SK-N-SH (cell line): ENCODE measurements around the gene CLCN6. TPM values are rescaled to one million over a fixed set of nuclear protein-coding genes. Genes with fewer than 3 reads are reported as not detected.

Experiments used
- CTCF ChIA-PET: fragments of 300-600, 350-600 bp; formaldehyde crosslinking; extraction: SDS; loops from one replicate; lab custom pipeline; 2021; lab: Yijun Ruan, JAX
- POLR2A ChIA-PET: fragments of 350-600 bp; sonication (Branson Sonifier 250); formaldehyde crosslinking; extraction: SDS; loops from one replicate; lab custom pipeline; 2020; ENCODE audit warnings: antibody characterized with exemption, inconsistent platforms; lab: Yijun Ruan, JAX
- DNase-seq: peaks from one replicate; pipeline ENCODE4 v3.0.0; 2012
- H2AFZ ChIP-seq: fragments of 200-600 bp; sonication (generic); 2 replicates; pipeline ENCODE4 v1.8.1; 2016; ENCODE audit warnings: antibody characterized with exemption, mild to moderate bottlenecking, low read depth
- H3F3A ChIP-seq: fragments of 200-600 bp; sonication (generic); replicated peaks from 2 replicates; pipeline ENCODE3; 2016; ENCODE audit warnings: antibody characterized with exemption, mild to moderate bottlenecking; ENCODE audit not compliant: insufficient read depth
- H3K27ac ChIP-seq, 2 experiments: fragments of 200-500 bp in 1 of 2; fragments of 200-600 bp in 1 of 2; sonication (Bioruptor generic) in 1 of 2; sonication (generic), shearing (Covaris generic) in 1 of 2; 2 replicates each; pipeline versions ENCODE4 v1.5.1 to v1.6.1; 2014 to 2016; ENCODE audit warnings: low read depth in 2 of 2, inconsistent platforms in 1 of 2, low read length in 1 of 2, mild to moderate bottlenecking in 1 of 2, mixed read lengths in 1 of 2
- H3K27me3 ChIP-seq: fragments of 200-600 bp; sonication (generic), shearing (Covaris generic); 2 replicates; pipeline ENCODE4 v1.6.1; 2016; ENCODE audit warnings: mixed run types; ENCODE audit not compliant: insufficient read depth
- H3K36me3 ChIP-seq, 2 experiments: fragments of 200-500 bp in 1 of 2; fragments of 200-600 bp in 1 of 2; sonication (Bioruptor generic) in 1 of 2; sonication (generic) in 1 of 2; replicated peaks in 1 of 2; 2 replicates each; pipeline versions ENCODE3 to v1.5.1; 2014 to 2016; ENCODE audit warnings: low read length in 1 of 2, mild to moderate bottlenecking in 1 of 2; ENCODE audit not compliant: insufficient read depth in 2 of 2, control insufficient read depth in 1 of 2
- H3K4me1 ChIP-seq, 2 experiments: fragments of 200-500 bp in 1 of 2; fragments of 200-600 bp in 1 of 2; sonication (Bioruptor generic) in 1 of 2; sonication (generic), shearing (Covaris generic) in 1 of 2; 2 replicates each; pipeline versions ENCODE4 v1.5.1 to v1.6.1; 2014 to 2016; ENCODE audit warnings: low read depth in 1 of 2, low read length in 1 of 2, mixed run types in 1 of 2; ENCODE audit not compliant: insufficient read depth in 2 of 2, control insufficient read depth in 1 of 2
- H3K4me2 ChIP-seq: fragments of 200-600 bp; sonication (generic), shearing (Covaris generic); 2 replicates; pipeline ENCODE4 v1.6.1; 2017; ENCODE audit warnings: mixed run types
- H3K4me3 ChIP-seq, 2 experiments: fragments of 200-500 bp in 1 of 2; fragments of 200-600 bp in 1 of 2; sonication (Bioruptor generic) in 1 of 2; sonication (generic), shearing (Covaris generic) in 1 of 2; 2 replicates each; pipeline versions ENCODE4 v1.5.1 to v1.8.1; 2014 to 2016; ENCODE audit warnings: low read depth in 2 of 2, inconsistent platforms in 1 of 2, low read length in 1 of 2, mild to moderate bottlenecking in 1 of 2, mixed read lengths in 1 of 2, moderate library complexity in 1 of 2
- H3K79me2 ChIP-seq: fragments of 200-600 bp; sonication (generic); 2 replicates; pipeline ENCODE4 v1.8.1; 2017; ENCODE audit warnings: mild to moderate bottlenecking; ENCODE audit not compliant: insufficient read depth
- H3K9ac ChIP-seq: fragments of 200-600 bp; sonication (generic); 2 replicates; pipeline ENCODE4 v1.6.1; 2017; ENCODE audit warnings: mixed run types
- H3K9me2 ChIP-seq: fragments of 200-600 bp; sonication (generic); 2 replicates; pipeline ENCODE4 v1.6.1; 2017; ENCODE audit warnings: mixed run types
- H3K9me3 ChIP-seq: fragments of 200-600 bp; sonication (generic); 2 replicates; pipeline ENCODE4 v1.6.1; 2017; ENCODE audit warnings: mixed run types, mild to moderate bottlenecking, moderate library complexity
- H4K20me1 ChIP-seq: fragments of 200-600 bp; sonication (generic); 2 replicates; pipeline ENCODE4 v1.6.1; 2017; ENCODE audit warnings: mild to moderate bottlenecking, mixed run types; ENCODE audit not compliant: insufficient read depth
- CHD2 ChIP-seq: fragments of 150-350 bp; IDR thresholded peaks from 2 replicates; pipeline ENCODE4 v1.6.1; 2018; ENCODE audit warnings: low read length; ENCODE audit not compliant: partially characterized antibody
- CTCF ChIP-seq: fragments of 200-600 bp; sonication (generic); IDR thresholded peaks from 2 replicates; pipeline ENCODE4 v1.6.1; 2017; ENCODE audit warnings: antibody characterized with exemption, mild to moderate bottlenecking, moderate library complexity
- EZH2phosphoT487 ChIP-seq: fragments of 200-600 bp; sonication (generic); IDR thresholded peaks from 2 replicates; pipeline ENCODE4 v1.6.1; 2017; ENCODE audit warnings: low read depth, mixed run types, mild to moderate bottlenecking, antibody characterized with exemption, moderate library complexity, borderline replicate concordance
- FOSL2 ChIP-seq: IDR thresholded peaks from 2 replicates; pipeline ENCODE4 v1.4.0; 2012; ENCODE audit warnings: low read depth, mild to moderate bottlenecking, moderate library complexity, borderline replicate concordance
- FOXJ3 ChIP-seq: sonication (generic); formaldehyde crosslinking; IDR thresholded peaks from 2 replicates; pipeline ENCODE4 v1.5.1; 2020; ENCODE audit warnings: mild to moderate bottlenecking, missing genetic modification reagents
- GABPA ChIP-seq: IDR thresholded peaks from 2 replicates; pipeline ENCODE4 v1.4.0; 2012; ENCODE audit warnings: low read depth, mild to moderate bottlenecking
- GATA2 ChIP-seq: sonication (generic); formaldehyde crosslinking; IDR thresholded peaks from 2 replicates; pipeline ENCODE4 v1.5.0; 2020; ENCODE audit warnings: mild to moderate bottlenecking, missing genetic modification reagents
- JUND ChIP-seq: IDR thresholded peaks from 2 replicates; pipeline ENCODE4 v1.4.0; 2012
- MEF2A ChIP-seq: IDR thresholded peaks from 2 replicates; pipeline ENCODE4 v1.4.0; 2012; ENCODE audit warnings: low read depth, borderline replicate concordance
- NFIC ChIP-seq: IDR thresholded peaks from 2 replicates; pipeline ENCODE4 v1.4.0; 2012; ENCODE audit warnings: borderline replicate concordance
- SIN3A ChIP-seq: IDR thresholded peaks from 2 replicates; pipeline ENCODE4 v1.6.1; 2012; ENCODE audit warnings: low read depth, mild to moderate bottlenecking, low read length, moderate library complexity, borderline replicate concordance
- SMC3 ChIP-seq: IDR thresholded peaks from 2 replicates; pipeline ENCODE4 v1.6.1; 2012; ENCODE audit warnings: low read depth, low read length, improper control_type of control experiment
- TCF12 ChIP-seq: IDR thresholded peaks from 2 replicates; pipeline ENCODE4 v1.4.0; 2012
- TEAD4 ChIP-seq: IDR thresholded peaks from 2 replicates; pipeline ENCODE4 v1.4.0; 2012; ENCODE audit warnings: mild to moderate bottlenecking, borderline replicate concordance; ENCODE audit not compliant: insufficient read depth
- YY1 ChIP-seq: IDR thresholded peaks from 2 replicates; pipeline ENCODE4 v1.4.0; 2012; ENCODE audit warnings: low read depth, mild to moderate bottlenecking
- WGBS: methylation state at CpG from one replicate; pipeline ENCODE4 v1.1.6; 2017; ENCODE audit warnings: low lambda C conversion rate; 5-methylcytosine and 5-hydroxymethylcytosine counted together
- polyA plus RNA-seq, 3 experiments: library from polyadenylated mRNA; depleted of rRNA; stranded (reverse); fragments of >200 nt; gene quantifications; 2 replicates each; pipeline ENCODE4 v1.2.3, GENCODE V29; 2012
- TF ChIP-seq, protein P1 (sequence below): IDR thresholded peaks from 2 replicates; pipeline ENCODE4 v1.4.0; 2012; ENCODE audit warnings: low read depth, borderline replicate concordance
- TF ChIP-seq, protein P2 (sequence below): fragments of 150-350 bp; IDR thresholded peaks from 2 replicates; pipeline ENCODE4 v1.6.1; 2017; ENCODE audit warnings: antibody characterized with exemption, low read length, low read depth, borderline replicate concordance
- TF ChIP-seq, protein P3 (sequence below): IDR thresholded peaks from 2 replicates; pipeline ENCODE4; 2012

The CLCN6 gene
- polyA plus RNA-seq, 1 of the 3 experiments (the other 2 are of a cell fraction) = 7.4 TPM

DNA sequence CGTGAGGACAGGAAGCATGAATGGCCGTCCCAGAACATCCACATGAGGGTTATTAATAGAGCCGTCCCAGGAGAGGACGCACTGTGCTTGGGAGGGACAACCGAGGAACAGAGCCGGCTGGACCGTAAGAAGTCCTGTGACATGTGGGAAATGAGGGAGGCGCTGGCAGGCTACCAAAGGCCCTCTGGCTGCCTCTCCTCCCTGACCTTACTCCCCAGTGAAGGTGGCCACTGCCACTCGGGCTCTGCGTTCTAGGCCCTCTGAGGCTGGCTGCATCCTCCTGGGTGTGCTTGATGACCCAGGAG is 68.2 kb downstream of the CLCN6 start (continued):
- TF ChIP-seq FOSL2 (no peak), JUND (no peak), YY1 (no peak), MEF2A (no peak), GABPA (no peak), NFIC (no peak)
- TF ChIP-seq, protein P1, sequence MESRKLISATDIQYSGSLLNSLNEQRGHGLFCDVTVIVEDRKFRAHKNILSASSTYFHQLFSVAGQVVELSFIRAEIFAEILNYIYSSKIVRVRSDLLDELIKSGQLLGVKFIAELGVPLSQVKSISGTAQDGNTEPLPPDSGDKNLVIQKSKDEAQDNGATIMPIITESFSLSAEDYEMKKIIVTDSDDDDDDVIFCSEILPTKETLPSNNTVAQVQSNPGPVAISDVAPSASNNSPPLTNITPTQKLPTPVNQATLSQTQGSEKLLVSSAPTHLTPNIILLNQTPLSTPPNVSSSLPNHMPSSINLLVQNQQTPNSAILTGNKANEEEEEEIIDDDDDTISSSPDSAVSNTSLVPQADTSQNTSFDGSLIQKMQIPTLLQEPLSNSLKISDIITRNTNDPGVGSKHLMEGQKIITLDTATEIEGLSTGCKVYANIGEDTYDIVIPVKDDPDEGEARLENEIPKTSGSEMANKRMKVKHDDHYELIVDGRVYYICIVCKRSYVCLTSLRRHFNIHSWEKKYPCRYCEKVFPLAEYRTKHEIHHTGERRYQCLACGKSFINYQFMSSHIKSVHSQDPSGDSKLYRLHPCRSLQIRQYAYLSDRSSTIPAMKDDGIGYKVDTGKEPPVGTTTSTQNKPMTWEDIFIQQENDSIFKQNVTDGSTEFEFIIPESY = no peak
- TF ChIP-seq, protein P2, sequence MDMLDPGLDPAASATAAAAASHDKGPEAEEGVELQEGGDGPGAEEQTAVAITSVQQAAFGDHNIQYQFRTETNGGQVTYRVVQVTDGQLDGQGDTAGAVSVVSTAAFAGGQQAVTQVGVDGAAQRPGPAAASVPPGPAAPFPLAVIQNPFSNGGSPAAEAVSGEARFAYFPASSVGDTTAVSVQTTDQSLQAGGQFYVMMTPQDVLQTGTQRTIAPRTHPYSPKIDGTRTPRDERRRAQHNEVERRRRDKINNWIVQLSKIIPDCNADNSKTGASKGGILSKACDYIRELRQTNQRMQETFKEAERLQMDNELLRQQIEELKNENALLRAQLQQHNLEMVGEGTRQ = no peak

DNA sequence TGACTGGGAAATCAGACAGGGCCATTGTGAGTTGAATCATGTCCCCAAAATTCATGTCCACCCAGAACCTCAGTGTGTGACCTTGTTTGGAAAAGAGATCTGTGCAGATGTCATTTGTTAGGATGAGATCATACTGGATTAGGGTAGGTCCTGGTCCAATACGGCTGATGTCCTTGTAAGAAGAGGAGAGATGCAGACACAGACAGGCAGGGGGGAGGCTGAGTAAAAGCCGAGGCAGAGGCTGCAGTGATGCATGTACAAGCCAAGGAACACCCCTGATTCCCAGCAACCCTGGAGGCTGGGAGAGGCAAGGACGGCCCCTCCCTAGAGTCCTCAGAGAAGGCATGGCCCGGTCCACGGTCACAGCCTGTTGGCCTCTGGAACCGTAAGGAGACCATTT is 68.6 kb downstream of the CLCN6 start:
- CTCF ChIA-PET = interaction anchor here (7.0 kb wide), 1 partner anchor 34 kb away, joined by 42 read pairs; no protein-coding TSS in a partner anchor
- no peak overlapping the region; a peak in 1 of 4 replicates for H3K27ac ChIP-seq
- H3K36me3 ChIP-seq = no peaks in the 10 kb centered on the region
- H3K9me2 ChIP-seq = no peaks in the 10 kb centered on the region
- TF ChIP-seq TEAD4 (no peak), CTCF (no peak)
- no peaks in the 10 kb centered on the region for H3K9me3 ChIP-seq
- H2AFZ ChIP-seq = no peak overlapping the region
- no peaks in the 10 kb centered on the region for H3F3A ChIP-seq
- DNase-seq = no peak
- 0 out of 2 replicates have a peak, but pooled peaks cover 12% of the 10 kb centered on the region for H3K27me3 ChIP-seq
- H4K20me1 ChIP-seq = no peaks in the 10 kb centered on the region
- no peak overlapping the region for H3K9ac ChIP-seq
- peaks cover 0 to 37% of the 10 kb centered on the region in 2 experiments; a peak in 1 of 4 replicates for H3K4me1 ChIP-seq
- no peak overlapping the region for H3K4me2 ChIP-seq
- POLR2A ChIA-PET = no interaction called here
- H3K4me3 ChIP-seq = no peak overlapping the region
- no peaks in the 10 kb centered on the region for H3K79me2 ChIP-seq
- WGBS = 61% methylated on average over 6 of the region's 6 CpGs

GRCh38 chr1:11875094-11875493 is 69.1 kb downstream of the CLCN6 start:
- 0 out of 2 replicates have a peak, but pooled peaks cover 12% of the 10 kb centered on the region for H3K27me3 ChIP-seq
- no peaks in the 10 kb centered on the region for H3K9me2 ChIP-seq
- no peaks in the 10 kb centered on the region for H4K20me1 ChIP-seq
- TF ChIP-seq, protein P3, sequence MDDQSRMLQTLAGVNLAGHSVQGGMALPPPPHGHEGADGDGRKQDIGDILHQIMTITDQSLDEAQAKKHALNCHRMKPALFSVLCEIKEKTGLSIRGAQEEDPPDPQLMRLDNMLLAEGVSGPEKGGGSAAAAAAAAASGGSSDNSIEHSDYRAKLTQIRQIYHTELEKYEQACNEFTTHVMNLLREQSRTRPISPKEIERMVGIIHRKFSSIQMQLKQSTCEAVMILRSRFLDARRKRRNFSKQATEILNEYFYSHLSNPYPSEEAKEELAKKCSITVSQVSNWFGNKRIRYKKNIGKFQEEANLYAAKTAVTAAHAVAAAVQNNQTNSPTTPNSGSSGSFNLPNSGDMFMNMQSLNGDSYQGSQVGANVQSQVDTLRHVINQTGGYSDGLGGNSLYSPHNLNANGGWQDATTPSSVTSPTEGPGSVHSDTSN = no peak
- TF ChIP-seq NFIC = no peak
- TF ChIP-seq FOXJ3 = no peak
- TF ChIP-seq EZH2phosphoT487 = no peak
- no peak for TF ChIP-seq GATA2 (CRISPR knock-in tag)
- TF ChIP-seq CHD2 = no peak
- no peak for TF ChIP-seq SIN3A
- no peak for TF ChIP-seq SMC3
- TF ChIP-seq TCF12 = no peak
- DNase-seq = no peak
- ChIA-PET POLR2A (no interaction called here), CTCF (interaction anchor here (1.6 to 7.0 kb wide), 2 partner anchors 30 to 35 kb away, joined by 3 to 42 read pairs; no protein-coding TSS in a partner anchor)
- no peak overlapping the region for H3K9ac ChIP-seq
- 79% methylated on average over 7 of the region's 10 CpGs for WGBS
- H3K9me3 ChIP-seq = no peaks in the 10 kb centered on the region
- H3K79me2 ChIP-seq = no peaks in the 10 kb centered on the region
- H3K4me1 ChIP-seq = peaks cover 0 to 42% of the 10 kb centered on the region in 2 experiments; a peak in 1 of 4 replicates
- H3K4me3 ChIP-seq = no peak overlapping the region
- no peaks in the 10 kb centered on the region for H3K36me3 ChIP-seq
- H3F3A ChIP-seq = no peaks in the 10 kb centered on the region
- no peak overlapping the region for H2AFZ ChIP-seq
- no peak overlapping the region for H3K27ac ChIP-seq
- no peak overlapping the region for H3K4me2 ChIP-seq
